CD8-positive, alpha-beta memory T cell (primary cell): ENCODE measurements around the gene C15orf39. TPM values are rescaled to one million over a fixed set of nuclear protein-coding genes. Genes with fewer than 3 reads are reported as not detected.

Experiments used
- CTCF ChIA-PET: fragments of 350-600 bp; sonication (Branson Sonifier 250); formaldehyde crosslinking; loops from one replicate; lab custom pipeline; 2021; ENCODE audit warnings: antibody characterized with exemption; lab: Charles Lee
- POLR2A ChIA-PET: fragments of 350-600 bp; sonication (Branson Sonifier 250); formaldehyde crosslinking; loops from one replicate; lab custom pipeline; 2021; ENCODE audit warnings: antibody characterized with exemption; lab: Charles Lee
- DNase-seq, 5 donors: peaks; one replicate each; pipeline versions ENCODE4 v3.0.0 to v3.0.0-alpha.2; 2020 to 2022; ENCODE audit warnings: mixed read lengths in 1 of 5
- H3K27ac ChIP-seq: one replicate; pipeline ENCODE4 v1.7.0; 2013; ENCODE audit warnings: low read depth, mild to moderate bottlenecking, low read length, moderate library complexity
- H3K27me3 ChIP-seq: 2 replicates; pipeline ENCODE4 v1.7.0; 2013; ENCODE audit warnings: low read length, mild to moderate bottlenecking; ENCODE audit not compliant: insufficient read depth, poor library complexity, severe bottlenecking
- H3K36me3 ChIP-seq: 2 replicates; pipeline ENCODE4 v1.7.0; 2013; ENCODE audit warnings: mild to moderate bottlenecking, low read length, moderate library complexity; ENCODE audit not compliant: insufficient read depth
- H3K4me1 ChIP-seq: 2 replicates; pipeline ENCODE4 v1.7.0; 2013; ENCODE audit warnings: mild to moderate bottlenecking, low read length, moderate library complexity; ENCODE audit not compliant: insufficient read depth
- H3K4me3 ChIP-seq: 2 replicates; pipeline ENCODE4 v1.7.0; 2013; ENCODE audit warnings: mild to moderate bottlenecking, low read length
- H3K9me3 ChIP-seq: 2 replicates; pipeline ENCODE4 v1.7.0; 2013; ENCODE audit warnings: mild to moderate bottlenecking, low read length
- H3K27ac Mint-ChIP-seq, 8 donors: one replicate each; pipeline ENCODE4 v1.8.0; 2020 to 2021; ENCODE audit warnings: mixed read lengths in 8 of 8, mild to moderate bottlenecking in 6 of 8, inconsistent platforms in 3 of 8, moderate library complexity in 3 of 8
- H3K27me3 Mint-ChIP-seq, 2 donors: one replicate each; pipeline ENCODE4 v1.8.0; 2020 to 2021; ENCODE audit warnings: mixed read lengths in 2 of 2, mild to moderate bottlenecking in 1 of 2, moderate library complexity in 1 of 2
- H3K36me3 Mint-ChIP-seq, 3 donors: one replicate each; pipeline ENCODE4 v1.8.0; 2020 to 2021; ENCODE audit warnings: mixed read lengths in 3 of 3, inconsistent platforms in 1 of 3, mild to moderate bottlenecking in 1 of 3
- H3K4me1 Mint-ChIP-seq, 3 donors: one replicate each; pipeline ENCODE4 v1.8.0; 2020 to 2021; ENCODE audit warnings: mixed read lengths in 3 of 3, inconsistent platforms in 1 of 3, mild to moderate bottlenecking in 1 of 3
- H3K4me3 Mint-ChIP-seq, 7 donors: one replicate each; pipeline ENCODE4 v1.8.0; 2020 to 2021; ENCODE audit warnings: mixed read lengths in 7 of 7, mild to moderate bottlenecking in 6 of 7, moderate library complexity in 4 of 7, inconsistent platforms in 2 of 7
- H3K9me3 Mint-ChIP-seq, 5 donors: one replicate each; pipeline ENCODE4 v1.8.0; 2020 to 2022; ENCODE audit warnings: mixed read lengths in 5 of 5, mild to moderate bottlenecking in 3 of 5, moderate library complexity in 2 of 5, inconsistent platforms in 1 of 5
- polyA plus RNA-seq: library from polyadenylated mRNA; unstranded; fragments of 300-500 nt; fragmentation: Illumina TruSeq; gene quantifications from one replicate; pipeline ENCODE4 v1.2.3, GENCODE V29; 2021
- total RNA-seq, 2 experiments: library from RNA; stranded (reverse); gene quantifications; one replicate each; pipeline ENCODE4 v1.2.3, GENCODE V29; 2021

The C15orf39 gene
- total and polyA plus RNA-seq, 3 experiments from 2014 or later: 6.1 to 32.0 (median 29.8) TPM

DNA sequence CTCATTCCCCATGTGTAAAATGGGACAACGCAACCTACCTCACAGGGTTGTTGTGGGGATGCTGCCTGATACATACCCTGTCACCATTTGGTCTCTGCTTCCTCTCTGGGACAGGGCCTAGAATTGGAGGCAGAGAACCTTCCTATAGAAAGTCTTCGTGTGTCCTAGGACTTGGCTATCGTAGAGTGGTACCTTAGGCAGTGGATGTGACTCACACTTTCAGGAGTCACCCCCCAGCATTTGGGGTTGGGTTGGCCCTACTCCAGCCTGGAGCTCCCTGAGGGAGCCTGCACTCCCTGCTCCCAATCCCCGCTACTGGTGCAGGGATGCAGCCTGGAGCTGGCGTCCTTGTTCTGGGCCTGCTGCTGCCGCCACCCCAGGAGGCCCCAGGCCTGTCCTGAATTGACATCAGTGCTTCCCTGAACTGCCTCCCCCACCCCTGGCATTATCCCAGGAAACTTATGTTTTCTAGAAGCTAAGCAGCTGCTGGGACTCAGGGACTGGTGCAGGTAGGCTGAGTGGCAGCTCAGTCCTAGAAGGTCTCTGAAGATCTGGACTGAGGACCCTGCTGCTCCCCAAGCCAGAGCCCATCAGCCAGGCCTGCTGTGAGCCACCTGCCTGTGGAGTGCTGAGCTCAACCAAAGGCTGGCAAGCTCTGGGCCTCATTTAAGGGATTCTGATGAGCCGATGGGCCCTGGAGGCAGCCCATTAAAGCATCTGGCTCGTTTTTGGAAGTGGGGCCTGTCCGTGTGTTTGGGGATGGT is 9.9 kb downstream of the C15orf39 start:
- POLR2A ChIA-PET: no interaction called here
- no peaks in the 10 kb centered on the region for H3K9me3 Mint-ChIP-seq
- H3K4me3 ChIP-seq: no peak overlapping the region
- peaks cover 18 to 32% (median 21%) of the 10 kb centered on the region in 3 donors for H3K4me1 Mint-ChIP-seq
- no peaks in the 10 kb centered on the region for H3K27me3 Mint-ChIP-seq
- peak overlapping the region in 1 of 7 donors; percentile 40 for H3K4me3 Mint-ChIP-seq
- peaks cover 6% of the 10 kb centered on the region for H3K4me1 ChIP-seq
- peak overlapping the region in 2 of 8 donors; percentile 27 to 52 for H3K27ac Mint-ChIP-seq
- no peaks in the 10 kb centered on the region for H3K9me3 ChIP-seq
- H3K27ac ChIP-seq: no peak overlapping the region
- H3K36me3 ChIP-seq: peaks cover 35% of the 10 kb centered on the region
- CTCF ChIA-PET: no interaction called here
- DNase-seq: no peak
- peaks cover 0 to 66% (median 5%) of the 10 kb centered on the region in 3 donors for H3K36me3 Mint-ChIP-seq
- H3K27me3 ChIP-seq: no peaks in the 10 kb centered on the region

DNA sequence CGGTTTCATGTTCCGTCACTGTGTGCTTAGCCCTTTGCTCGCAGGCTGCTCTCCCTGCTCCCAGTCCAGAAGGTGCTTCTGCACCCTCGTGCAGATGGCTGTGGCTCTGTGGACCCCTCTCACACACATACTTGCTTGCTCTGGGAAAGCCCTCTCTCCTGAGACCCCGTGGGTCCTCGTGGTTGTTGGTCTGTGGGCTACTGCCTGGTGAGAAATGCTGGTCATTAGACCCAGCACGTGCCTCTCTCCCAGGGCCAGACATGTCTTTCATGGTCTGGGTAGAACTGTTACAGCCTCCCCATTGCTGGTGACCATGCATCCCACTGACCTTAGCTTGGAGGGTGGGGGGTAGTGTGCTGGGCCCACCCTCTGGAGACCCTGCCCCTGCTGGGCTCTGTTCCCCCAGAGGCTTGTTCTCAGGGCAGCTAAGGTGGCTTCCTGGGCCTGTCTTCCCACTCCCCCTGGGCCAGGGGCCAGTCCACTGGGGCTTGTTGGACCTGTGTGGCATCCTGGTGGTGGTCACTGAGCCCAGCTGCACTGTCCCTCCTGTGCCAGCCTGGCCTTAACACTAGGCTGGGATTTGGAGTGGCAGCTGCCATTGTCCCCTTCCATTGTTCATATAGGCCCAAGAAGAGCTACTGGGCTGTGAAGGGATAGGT is 10.6 kb downstream of the C15orf39 start:
- CTCF ChIA-PET: interaction anchor here (1.1 to 1.5 kb wide), 2 partner anchors 11 to 183 kb away, joined by 3 read pairs; partner anchors contain the start of gene C15orf39
- H3K4me1 Mint-ChIP-seq: peaks cover 18 to 32% (median 21%) of the 10 kb centered on the region in 3 donors
- peaks cover 34% of the 10 kb centered on the region for H3K36me3 ChIP-seq

GRCh38 chr15:75213212-75213767 is 11.6 kb downstream of the C15orf39 start:
- Mint-ChIP-seq H3K4me1 (peaks cover 18 to 32% (median 21%) of the 10 kb centered on the region in 3 donors), H3K9me3 (no peaks in the 10 kb centered on the region), H3K36me3 (peaks cover 0 to 51% (median 5%) of the 10 kb centered on the region in 3 donors), H3K27me3 (no peaks in the 10 kb centered on the region), H3K27ac (no peak overlapping the region), H3K4me3 (no peak overlapping the region)
- Histone ChIP-seq H3K4me3 (no peak overlapping the region), H3K36me3 (peaks cover 25% of the 10 kb centered on the region), H3K27ac (no peak overlapping the region), H3K9me3 (no peaks in the 10 kb centered on the region), H3K4me1 (peaks cover 6% of the 10 kb centered on the region), H3K27me3 (no peaks in the 10 kb centered on the region)
- POLR2A ChIA-PET: no interaction called here
- CTCF ChIA-PET: interaction anchor here (1.1 to 1.5 kb wide), 2 partner anchors 12 to 184 kb away, joined by 3 read pairs; partner anchors contain the start of gene C15orf39
- no peak for DNase-seq

More for the DNA sequence above, 10.6 kb downstream of the C15orf39 start:
- DNase-seq: no peak
- no peaks in the 10 kb centered on the region for H3K9me3 ChIP-seq
- no peak overlapping the region for H3K4me3 ChIP-seq
- Mint-ChIP-seq H3K9me3 (no peaks in the 10 kb centered on the region), H3K27me3 (no peaks in the 10 kb centered on the region), H3K27ac (peak overlapping the region in 5 of 8 donors; percentile 17 to 83 (median 59)), H3K4me3 (no peak overlapping the region), H3K36me3 (peaks cover 0 to 61% (median 5%) of the 10 kb centered on the region in 3 donors)
- H3K27me3 ChIP-seq: no peaks in the 10 kb centered on the region
- no peak overlapping the region for H3K27ac ChIP-seq
- POLR2A ChIA-PET: no interaction called here
- H3K4me1 ChIP-seq: peaks cover 6% of the 10 kb centered on the region

DNA sequence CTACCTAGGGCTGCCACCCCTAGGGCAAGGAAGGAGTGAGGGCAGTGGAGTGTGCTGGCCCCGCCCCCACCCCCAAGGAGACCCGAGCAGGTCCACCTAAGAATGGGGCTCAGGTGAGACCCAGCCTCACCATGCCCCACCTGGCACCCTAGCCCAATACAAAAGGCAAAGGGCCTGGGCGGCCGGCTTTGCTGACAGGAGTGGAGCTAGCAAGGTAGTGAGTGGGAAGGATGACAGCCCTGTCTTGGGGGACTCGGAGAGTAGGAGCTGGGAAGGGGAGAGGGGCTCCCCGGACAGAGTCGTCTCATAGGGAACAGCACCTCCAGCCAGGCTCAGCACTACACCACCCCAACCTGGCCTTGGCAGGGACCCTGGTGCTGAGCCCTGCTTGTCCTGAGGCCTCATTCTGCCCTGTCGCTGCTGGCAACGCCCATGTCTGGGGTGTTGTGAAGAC is 12.1 kb downstream of the C15orf39 start:
- ChIA-PET CTCF (interaction anchor here (1.3 to 1.6 kb wide), 3 partner anchors 12 to 190 kb away, joined by 3 to 4 read pairs (median 3); partner anchors contain the start of genes C15orf39 and PPCDC), POLR2A (no interaction called here)
- no peaks in the 10 kb centered on the region for H3K9me3 Mint-ChIP-seq
- peak overlapping the region in 1 of 8 donors; percentile 53 for H3K27ac Mint-ChIP-seq
- H3K27me3 ChIP-seq: no peaks in the 10 kb centered on the region
- no peaks in the 10 kb centered on the region for H3K27me3 Mint-ChIP-seq
- DNase-seq: no peak
- H3K4me3 Mint-ChIP-seq: no peak overlapping the region
- H3K27ac ChIP-seq: no peak overlapping the region
- peaks cover 0 to 46% (median 5%) of the 10 kb centered on the region in 3 donors for H3K36me3 Mint-ChIP-seq
- peaks cover 18 to 32% (median 21%) of the 10 kb centered on the region in 3 donors for H3K4me1 Mint-ChIP-seq
- H3K4me1 ChIP-seq: peaks cover 6% of the 10 kb centered on the region
- H3K36me3 ChIP-seq: peaks cover 20% of the 10 kb centered on the region
- H3K4me3 ChIP-seq: no peak overlapping the region
- H3K9me3 ChIP-seq: no peaks in the 10 kb centered on the region

DNA sequence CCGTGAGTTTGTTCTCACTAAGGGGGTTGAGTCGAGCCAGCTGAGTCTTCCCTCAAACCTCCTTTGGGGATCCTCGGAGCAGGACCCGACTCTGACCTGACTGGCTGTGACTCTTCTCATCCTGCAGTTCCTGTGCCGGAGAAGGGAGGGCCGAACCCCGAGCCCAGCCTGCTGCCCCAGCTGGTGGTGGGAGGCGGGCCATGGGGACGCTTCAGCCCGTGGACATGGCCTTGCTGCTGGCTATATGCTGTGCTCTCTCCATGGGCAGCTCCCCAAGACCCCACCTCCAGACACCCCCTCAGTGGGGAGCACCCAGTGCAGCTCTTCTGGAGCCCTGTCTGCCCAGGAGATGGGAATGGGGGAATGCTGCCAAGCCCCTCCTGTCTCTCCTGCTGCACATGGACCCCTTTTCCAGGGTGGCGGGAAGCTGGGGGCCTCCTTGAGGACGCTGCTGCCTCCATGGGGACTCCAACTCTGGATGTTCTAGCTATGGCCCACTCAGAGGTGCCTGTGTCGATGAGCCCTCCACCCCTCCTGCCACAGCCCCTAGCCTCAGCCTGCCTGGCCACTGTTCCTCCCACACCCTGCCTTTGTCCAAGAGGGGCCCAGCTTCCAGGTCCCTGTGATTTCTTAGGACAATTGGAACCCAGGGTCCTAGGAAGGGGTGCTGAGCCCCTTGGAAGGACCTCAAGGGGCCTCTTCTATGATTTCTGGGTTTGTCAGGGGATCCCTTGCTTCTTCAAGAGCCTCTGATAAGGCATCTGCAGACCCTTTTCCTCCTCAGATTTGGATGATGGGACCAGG is 12.8 kb downstream of the C15orf39 start:
- no peak for DNase-seq
- H3K4me1 Mint-ChIP-seq: peaks cover 12 to 25% (median 15%) of the 10 kb centered on the region in 3 donors
- Histone ChIP-seq H3K27me3 (no peaks in the 10 kb centered on the region), H3K4me3 (no peak overlapping the region), H3K4me1 (peaks cover 6% of the 10 kb centered on the region), H3K27ac (no peak overlapping the region), H3K9me3 (no peaks in the 10 kb centered on the region), H3K36me3 (peaks cover 14% of the 10 kb centered on the region)
- peaks cover 0 to 39% (median 5%) of the 10 kb centered on the region in 3 donors for H3K36me3 Mint-ChIP-seq
- H3K27ac Mint-ChIP-seq: peak overlapping the region in 2 of 8 donors; percentile 53 to 80
- no peak overlapping the region for H3K4me3 Mint-ChIP-seq
- ChIA-PET POLR2A (interaction anchor here (0.6 kb wide), 1 partner anchor 21 kb away, joined by 3 read pairs; no protein-coding TSS in a partner anchor), CTCF (interaction anchor here (1.3 to 1.6 kb wide), 2 partner anchors 185 to 191 kb away, joined by 3 to 4 read pairs; partner anchors contain the start of gene PPCDC)
- H3K9me3 Mint-ChIP-seq: no peaks in the 10 kb centered on the region
- no peaks in the 10 kb centered on the region for H3K27me3 Mint-ChIP-seq

GRCh38 chr15:75215107-75216004 is 13.7 kb downstream of the C15orf39 start:
- CTCF ChIA-PET: interaction anchor here (0.8 to 1.6 kb wide), 3 partner anchors 14 to 192 kb away, joined by 3 to 5 read pairs (median 4); partner anchors contain the start of genes C15orf39 and PPCDC
- no peaks in the 10 kb centered on the region for H3K27me3 ChIP-seq
- H3K27ac ChIP-seq: no peak overlapping the region
- H3K4me1 ChIP-seq: peaks cover 3% of the 10 kb centered on the region
- Mint-ChIP-seq H3K36me3 (peaks cover 0 to 30% (median 5%) of the 10 kb centered on the region in 3 donors), H3K4me1 (peaks cover 3 to 16% (median 7%) of the 10 kb centered on the region in 3 donors), H3K4me3 (no peak overlapping the region), H3K27me3 (no peaks in the 10 kb centered on the region), H3K27ac (peak overlapping the region in 5 of 8 donors; percentile 17 to 89 (median 34)), H3K9me3 (no peaks in the 10 kb centered on the region)
- no peaks in the 10 kb centered on the region for H3K9me3 ChIP-seq
- POLR2A ChIA-PET: interaction anchor here (0.6 kb wide), 1 partner anchor 22 kb away, joined by 3 read pairs; no protein-coding TSS in a partner anchor
- H3K4me3 ChIP-seq: no peak overlapping the region
- H3K36me3 ChIP-seq: peaks cover 13% of the 10 kb centered on the region
- DNase-seq: no peak
